Endothelial cell of umbilical vein (primary cell): Measurements from ENCODE around the gene FLACC1. TPM values are rescaled to one million over a fixed set of nuclear protein-coding genes. Genes with fewer than 3 reads are reported as not detected.

Experiments
- BruUV-seq: library from RNA; stranded (reverse); fragments of 400-500 nt; replicated peaks from 2 replicates; lab custom pipeline; 2021; lab: Mats Ljungman, UMichigan
- CTCF ChIA-PET: fragments of 300-600, 350-600 bp; sonication (Branson Sonifier 250); formaldehyde crosslinking; loops from one replicate; lab custom pipeline; 2021; ENCODE audit warnings: antibody characterized with exemption, inconsistent platforms; lab: Charles Lee
- POLR2A ChIA-PET: fragments of 300-600, 350-600 bp; sonication (Branson Sonifier 250); formaldehyde crosslinking; loops from one replicate; lab custom pipeline; 2021; ENCODE audit warnings: antibody characterized with exemption, inconsistent platforms; lab: Charles Lee
- DNase-seq: peaks from one replicate; pipeline ENCODE4 v3.0.0-alpha.2; 2011; ENCODE audit warnings: low read depth, low spot score
- FAIRE-seq: peaks from 2 replicates; lab custom pipeline; 2011; peaks lifted over from hg19 to GRCh38; lab: Jason Lieb, UNC
- H2AFZ ChIP-seq: 2 replicates; pipeline ENCODE4 v1.6.0; 2012; ENCODE audit warnings: low read depth, low read length, control low read depth, inconsistent platforms
- H3K27ac ChIP-seq: 2 replicates; pipeline ENCODE4 v1.5.1; 2011; ENCODE audit warnings: low read depth, mild to moderate bottlenecking, control low read depth, low read length, moderate library complexity; ENCODE audit not compliant: insufficient read depth
- H3K27me3 ChIP-seq, 2 experiments: 2 replicates each; pipeline versions ENCODE4 v1.6.0 to v1.6.1; 2011; ENCODE audit warnings: low read length in 2 of 2, mixed read lengths in 1 of 2; ENCODE audit not compliant: control insufficient read depth in 2 of 2, insufficient read depth in 2 of 2
- H3K36me3 ChIP-seq, 2 experiments: 2 replicates in 1 of 2; 3 replicates in 1 of 2; pipeline ENCODE4 v1.5.1; 2011; ENCODE audit warnings: low read length in 2 of 2, mild to moderate bottlenecking in 1 of 2, moderate library complexity in 1 of 2; ENCODE audit not compliant: control insufficient read depth in 2 of 2, insufficient read depth in 2 of 2; ENCODE audit errors: extremely low read depth in 1 of 2
- H3K4me1 ChIP-seq: 3 replicates; pipeline ENCODE4 v1.5.1; 2011; ENCODE audit warnings: mild to moderate bottlenecking, low read length; ENCODE audit not compliant: control insufficient read depth, insufficient read depth; ENCODE audit errors: extremely low read depth
- H3K4me2 ChIP-seq: 2 replicates; pipeline ENCODE4 v1.6.1; 2011; ENCODE audit warnings: low read length, control low read depth, mixed read lengths; ENCODE audit not compliant: insufficient read depth
- H3K4me3 ChIP-seq, 3 experiments: fragments of 200-600 bp in 1 of 3; sonication (generic), shearing (Covaris generic) in 1 of 3; replicated peaks in 1 of 3; 2 replicates each; pipeline ENCODE4 v1.5.1; 2011 to 2016; ENCODE audit warnings: control low read depth in 3 of 3, low read length in 3 of 3, mild to moderate bottlenecking in 2 of 3, inconsistent platforms in 1 of 3, low read depth in 1 of 3, moderate library complexity in 1 of 3; ENCODE audit not compliant: insufficient read depth in 1 of 3
- H3K79me2 ChIP-seq: 2 replicates; pipeline ENCODE4 v1.6.0; 2012; ENCODE audit warnings: low read length, inconsistent platforms; ENCODE audit not compliant: control insufficient read depth, insufficient read depth
- H3K9ac ChIP-seq: replicated peaks from 2 replicates; pipeline ENCODE3; 2011; ENCODE audit warnings: low read length, control low read depth; ENCODE audit not compliant: insufficient read depth; ENCODE audit errors: extremely low read depth
- H3K9me1 ChIP-seq: replicated peaks from 3 replicates; pipeline ENCODE4 v1.6.0; 2011; ENCODE audit warnings: mild to moderate bottlenecking, low read length; ENCODE audit not compliant: control insufficient read depth, insufficient read depth; ENCODE audit errors: extremely low read depth
- H3K9me3 ChIP-seq: replicated peaks from 2 replicates; pipeline ENCODE4 v1.5.1; 2012; ENCODE audit warnings: low read length, inconsistent platforms; ENCODE audit not compliant: control insufficient read depth, insufficient read depth
- H4K20me1 ChIP-seq: replicated peaks from 2 replicates; pipeline ENCODE3; 2011; ENCODE audit warnings: mild to moderate bottlenecking, low read length; ENCODE audit not compliant: control insufficient read depth, insufficient read depth; ENCODE audit errors: extremely low read depth
- EZH2 ChIP-seq: IDR thresholded peaks from 2 replicates; pipeline ENCODE4 v1.6.1; 2012; ENCODE audit warnings: borderline replicate concordance, low read depth, mild to moderate bottlenecking, moderate library complexity, low read length, inconsistent platforms; ENCODE audit not compliant: severe bottlenecking
- FOS ChIP-seq: IDR thresholded peaks from 2 replicates; pipeline ENCODE4 v1.6.1; 2011; ENCODE audit warnings: mild to moderate bottlenecking, low read length, moderate library complexity, borderline replicate concordance; ENCODE audit not compliant: insufficient read depth
- GATA2 ChIP-seq: IDR thresholded peaks from 2 replicates; pipeline ENCODE4 v1.7.0; 2011; ENCODE audit warnings: low read depth, mild to moderate bottlenecking, moderate library complexity, mixed read lengths, low read length; ENCODE audit not compliant: insufficient read length, insufficient read depth
- JUN ChIP-seq: IDR thresholded peaks from 2 replicates; pipeline ENCODE4 v1.6.1; 2011; ENCODE audit warnings: borderline replicate concordance, low read depth; ENCODE audit not compliant: insufficient read length, insufficient read depth
- POLR2A ChIP-seq: IDR thresholded peaks from 2 replicates; pipeline ENCODE4 v1.6.1; 2012; ENCODE audit warnings: low read depth, mild to moderate bottlenecking, control low read depth, low read length
- POLR2AphosphoS5 ChIP-seq: IDR thresholded peaks from 2 replicates; pipeline ENCODE4 v1.6.1; 2012; ENCODE audit warnings: low read depth, mild to moderate bottlenecking, control low read depth, low read length, moderate library complexity; ENCODE audit not compliant: insufficient read depth
- dilution Hi-C: fragments of 300-500 bp; cut with MboI; formaldehyde crosslinking; loops from one replicate; pipeline ENCODE4 v1.15.0; 2019; ENCODE audit warnings: low sequenced_read_pairs; ENCODE audit not compliant: extremely low pct_ligation_motif_present
- intact Hi-C: fragments of 100-400 bp; cut with micrococcal nuclease; formaldehyde crosslinking; loops from one replicate; pipeline ENCODE4 v1.10.0; 2022
- polyA plus RNA-seq, 4 experiments: library from polyadenylated mRNA; depleted of rRNA in 3 of 4; stranded (reverse) in 3 of 4; unstranded in 1 of 4; fragments of >200 nt; gene quantifications; 2 replicates each; pipeline versions ENCODE4 v1.2.1 to v1.2.3, GENCODE V29; 2011 to 2012; ENCODE audit warnings: missing spikeins in 1 of 4
- total RNA-seq: library from RNA; stranded (reverse); gene quantifications from 2 replicates; pipeline ENCODE4 v1.2.3, GENCODE V29; 2021
- TF ChIP-seq, protein P1 (sequence below), 2 donors: IDR thresholded peaks; 1 replicate in 1 of 2; 2 replicates in 1 of 2; pipeline ENCODE4 v1.5.1; 2011; ENCODE audit warnings: low read length in 2 of 2, mild to moderate bottlenecking in 2 of 2, moderate library complexity in 2 of 2, control low read depth in 1 of 2, inconsistent platforms in 1 of 2, low read depth in 1 of 2; ENCODE audit not compliant: insufficient read depth in 1 of 2; ENCODE audit errors: extremely low read depth in 1 of 2

FLACC1 gene
- total and polyA plus RNA-seq, 2 donors (not counting 3 experiments of a cell fraction or from before 2014, with no cell fraction given), result 0.11 to 1.4 TPM

DNA sequence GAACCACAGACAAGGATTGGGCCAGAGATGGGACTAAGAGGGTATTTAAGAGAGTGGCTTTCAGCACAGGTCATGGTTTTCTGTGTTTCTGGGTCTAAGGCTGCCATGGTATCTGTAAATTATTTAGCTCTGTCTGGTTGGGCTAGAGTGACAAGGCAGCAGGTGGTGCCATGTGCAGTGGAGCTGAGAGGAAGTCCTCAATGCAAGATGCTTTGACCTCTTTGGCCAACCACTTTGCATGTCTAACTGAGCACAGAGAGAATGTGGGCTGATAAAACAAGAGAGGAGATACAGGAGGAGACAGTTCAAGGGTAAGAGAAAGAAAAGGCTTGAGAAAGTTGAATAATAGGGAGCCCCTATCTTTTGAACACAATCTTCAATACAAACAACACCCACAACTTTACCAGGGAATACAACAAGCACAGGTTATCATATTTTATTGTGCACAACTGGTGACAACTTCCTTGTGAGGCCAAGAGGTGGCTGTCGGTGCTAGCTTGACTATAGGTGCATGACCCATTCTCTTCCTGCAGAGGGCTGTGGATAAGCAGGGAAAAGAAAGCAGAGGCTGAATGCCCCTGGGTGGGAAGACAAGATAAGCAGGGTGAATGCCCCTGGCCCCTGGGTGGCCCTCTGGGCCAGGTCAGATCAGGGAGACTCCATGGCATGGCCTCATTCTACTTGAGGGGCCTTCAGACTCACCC lies 12.3 kb downstream of the FLACC1 start:
- Histone ChIP-seq H3K4me3 (no peak overlapping the region), H3K9ac (no peak overlapping the region), H3K79me2 (no peaks in the 10 kb centered on the region), H3K4me2 (no peak overlapping the region), H3K9me3 (no peaks in the 10 kb centered on the region), H4K20me1 (no peaks in the 10 kb centered on the region), H2AFZ (no peak overlapping the region), H3K4me1 (no peaks in the 10 kb centered on the region), H3K36me3 (no peaks in the 10 kb centered on the region), H3K9me1 (no peaks in the 10 kb centered on the region), H3K27me3 (no peaks in the 10 kb centered on the region), H3K27ac (no peak overlapping the region)
- no peak for DNase-seq
- TF ChIP-seq POLR2AphosphoS5 (no peak), POLR2A (no peak), JUN (no peak), GATA2 (no peak)
- no peak for FAIRE-seq
- dilution Hi-C loops, result no loop called here
- CTCF ChIA-PET, result interaction anchor here (1.0 to 2.0 kb wide), 4 partner anchors 13 to 20 kb away, joined by 3 to 4 read pairs (median 3); no protein-coding TSS in a partner anchor
- no TSS peak for BruUV-seq
- POLR2A ChIA-PET, result no interaction called here
- intact Hi-C loops, result no loop called here

DNA sequence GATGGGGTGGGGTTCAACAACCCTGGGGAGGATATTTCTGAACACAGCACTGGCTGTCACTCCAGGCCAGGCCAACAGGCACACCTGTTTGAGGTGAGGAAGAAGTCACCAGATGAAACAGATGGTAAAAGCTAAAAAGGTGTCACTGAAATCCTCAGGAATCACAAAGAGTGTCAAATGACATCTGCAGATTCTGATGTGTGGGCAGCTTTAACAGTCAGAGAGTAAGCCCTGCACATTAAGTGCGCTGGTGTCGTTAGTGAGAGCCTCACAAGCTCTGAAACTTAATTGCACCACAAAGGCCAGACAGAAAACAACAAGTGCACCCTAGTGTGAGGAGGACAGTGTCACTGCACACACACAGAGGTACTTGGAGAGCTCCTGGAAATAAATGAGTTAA lies 13.6 kb downstream of the FLACC1 start:
- Histone ChIP-seq H2AFZ (no peak overlapping the region), H3K27me3 (no peaks in the 10 kb centered on the region), H3K36me3 (no peaks in the 10 kb centered on the region), H3K9me1 (no peaks in the 10 kb centered on the region), H3K4me3 (no peak overlapping the region), H4K20me1 (no peaks in the 10 kb centered on the region), H3K79me2 (no peaks in the 10 kb centered on the region), H3K9ac (no peak overlapping the region), H3K27ac (no peak overlapping the region), H3K9me3 (no peaks in the 10 kb centered on the region), H3K4me1 (no peaks in the 10 kb centered on the region), H3K4me2 (no peak overlapping the region)
- intact Hi-C loops, result no loop called here
- POLR2A ChIA-PET, result no interaction called here
- no peak for TF ChIP-seq JUN
- no peak for TF ChIP-seq POLR2A
- no peak for TF ChIP-seq FOS
- TF ChIP-seq GATA2, result no peak
- TF ChIP-seq, protein P1, sequence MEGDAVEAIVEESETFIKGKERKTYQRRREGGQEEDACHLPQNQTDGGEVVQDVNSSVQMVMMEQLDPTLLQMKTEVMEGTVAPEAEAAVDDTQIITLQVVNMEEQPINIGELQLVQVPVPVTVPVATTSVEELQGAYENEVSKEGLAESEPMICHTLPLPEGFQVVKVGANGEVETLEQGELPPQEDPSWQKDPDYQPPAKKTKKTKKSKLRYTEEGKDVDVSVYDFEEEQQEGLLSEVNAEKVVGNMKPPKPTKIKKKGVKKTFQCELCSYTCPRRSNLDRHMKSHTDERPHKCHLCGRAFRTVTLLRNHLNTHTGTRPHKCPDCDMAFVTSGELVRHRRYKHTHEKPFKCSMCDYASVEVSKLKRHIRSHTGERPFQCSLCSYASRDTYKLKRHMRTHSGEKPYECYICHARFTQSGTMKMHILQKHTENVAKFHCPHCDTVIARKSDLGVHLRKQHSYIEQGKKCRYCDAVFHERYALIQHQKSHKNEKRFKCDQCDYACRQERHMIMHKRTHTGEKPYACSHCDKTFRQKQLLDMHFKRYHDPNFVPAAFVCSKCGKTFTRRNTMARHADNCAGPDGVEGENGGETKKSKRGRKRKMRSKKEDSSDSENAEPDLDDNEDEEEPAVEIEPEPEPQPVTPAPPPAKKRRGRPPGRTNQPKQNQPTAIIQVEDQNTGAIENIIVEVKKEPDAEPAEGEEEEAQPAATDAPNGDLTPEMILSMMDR (IDR thresholded peaks at IDR 0.05; ENCODE audit: extremely low read depth in 1 of 2, insufficient read depth in 1 of 2, low read depth in 1 of 2, low read length in 2 of 2), result no peak
- no peak for TF ChIP-seq EZH2
- TF ChIP-seq POLR2AphosphoS5, result no peak
- FAIRE-seq, result no peak
- CTCF ChIA-PET, result interaction anchor here (0.5 to 2.0 kb wide), 3 partner anchors 15 to 202 kb away, joined by 3 to 4 read pairs (median 4); no protein-coding TSS in a partner anchor
- no TSS peak for BruUV-seq
- dilution Hi-C loops, result no loop called here
- DNase-seq, result no peak
